ENCODE measurements around the gene AMBRA1.

The AMBRA1 gene

GRCh38 chr11:46390331-46391171 lies 203.3 kb downstream of the AMBRA1 start:
- TF ChIP-seq CTCF (IDR thresholded peaks at IDR 0.05; ENCODE audit: insufficient read depth, low read depth, low read length, missing control alignments): no peak
- DNase-seq (ENCODE audit: low read depth): no peak

GRCh38 chr11:46389450-46390330 lies 204.1 kb downstream of the AMBRA1 start:
- peak overlapping the region; percentile 42 for H3K4me3 ChIP-seq (ENCODE audit: low read depth, low read length)
- peak; percentile 73 for DNase-seq (ENCODE audit: low read depth)
- TF ChIP-seq CTCF (IDR thresholded peaks at IDR 0.05; ENCODE audit: insufficient read depth, low read depth, low read length, missing control alignments): peak; percentile 90

More at GRCh38 chr11:46390331-46391171, 203.3 kb downstream of the AMBRA1 start:
- H3K4me3 ChIP-seq (ENCODE audit: low read depth, low read length): no peak overlapping the region

GRCh38 chr11:46388619-46389449 lies 205.0 kb downstream of the AMBRA1 start:
- no peak for TF ChIP-seq CTCF (IDR thresholded peaks at IDR 0.05; ENCODE audit: insufficient read depth, low read depth, low read length, missing control alignments)
- no peak overlapping the region for H3K4me3 ChIP-seq (ENCODE audit: low read depth, low read length)
- DNase-seq (ENCODE audit: low read depth): no peak

- no peak for DNase-seq (ENCODE audit: low read depth)
- no peak for TF ChIP-seq CTCF (IDR thresholded peaks at IDR 0.05; ENCODE audit: insufficient read depth, low read depth, low read length, missing control alignments)
- H3K4me3 ChIP-seq (ENCODE audit: low read depth, low read length): no peak overlapping the region
Measured at GRCh38 chr11:46387919-46388618, 205.8 kb downstream of the AMBRA1 start.

- no peak for DNase-seq (ENCODE audit: low read depth)
- H3K4me3 ChIP-seq (ENCODE audit: low read depth, low read length): no peak overlapping the region
- no peak for TF ChIP-seq CTCF (IDR thresholded peaks at IDR 0.05; ENCODE audit: insufficient read depth, low read depth, low read length, missing control alignments)
Measured at GRCh38 chr11:46387456-46387855, 206.4 kb downstream of the AMBRA1 start.

- DNase-seq (ENCODE audit: low read depth): no peak
- no peak overlapping the region for H3K4me3 ChIP-seq (ENCODE audit: low read depth, low read length)
- no peak for TF ChIP-seq CTCF (IDR thresholded peaks at IDR 0.05; ENCODE audit: insufficient read depth, low read depth, low read length, missing control alignments)
Measured at GRCh38 chr11:46386674-46387073, 207.1 kb downstream of the AMBRA1 start.

Data from GM12865 (cell line).